Dendritic cell treated with granulocyte-macrophage colony-stimulating factor and Interleukin-4, amounts not matched to agents 40 ng/mL and 50 ng/mL, for 4 days (primary cell): Measurements from ENCODE around the gene TACC2.

ENCODE experiments used
- H3K27ac Mint-ChIP-seq: one replicate; pipeline ENCODE4 v1.8.0; 2022; ENCODE audit warnings: mild to moderate bottlenecking, mixed read lengths
- H3K27me3 Mint-ChIP-seq: one replicate; pipeline ENCODE4 v1.8.0; 2022; ENCODE audit warnings: mild to moderate bottlenecking, mixed read lengths
- H3K36me3 Mint-ChIP-seq: one replicate; pipeline ENCODE4 v1.8.0; 2022; ENCODE audit warnings: low read depth, mixed read lengths
- H3K4me1 Mint-ChIP-seq: one replicate; pipeline ENCODE4 v1.8.0; 2022; ENCODE audit warnings: low read depth, mixed read lengths
- H3K4me3 Mint-ChIP-seq: one replicate; pipeline ENCODE4 v1.8.0; 2022; ENCODE audit warnings: mild to moderate bottlenecking, moderate library complexity, mixed read lengths
- H3K9me3 Mint-ChIP-seq: one replicate; pipeline ENCODE4 v1.8.0; 2022; ENCODE audit warnings: mixed read lengths
- intact Hi-C: fragments of 100-400 bp; cut with micrococcal nuclease; formaldehyde crosslinking; loops from one replicate; pipeline ENCODE4 v1.15.0; 2022

TACC2 gene

DNA sequence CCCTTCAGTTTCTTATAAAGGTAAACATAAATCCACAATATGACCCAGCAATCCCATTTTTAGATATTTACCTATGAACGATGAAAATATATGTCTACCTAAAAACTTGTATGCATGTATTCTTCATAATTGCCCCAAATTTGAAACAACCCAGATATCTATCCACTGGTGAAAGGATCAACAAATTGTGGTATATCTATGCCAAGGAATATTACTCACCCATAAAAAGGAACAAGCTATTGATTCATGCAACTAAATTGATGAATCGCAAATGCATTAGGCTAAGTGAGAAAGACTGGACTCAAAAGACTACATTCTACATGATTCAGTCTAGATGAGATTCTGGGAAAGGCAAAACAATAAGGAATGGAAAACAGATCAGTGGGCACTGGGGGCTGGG lies 156.2 kb downstream of the TACC2 start:
- no peak overlapping the region for H3K27ac Mint-ChIP-seq
- intact Hi-C loops = no loop called here
- H3K9me3 Mint-ChIP-seq = peaks cover 12% of the 10 kb centered on the region
- H3K36me3 Mint-ChIP-seq = no peaks in the 10 kb centered on the region
- no peak overlapping the region for H3K4me3 Mint-ChIP-seq
- H3K27me3 Mint-ChIP-seq = peaks cover 3% of the 10 kb centered on the region
- H3K4me1 Mint-ChIP-seq = peaks cover 22% of the 10 kb centered on the region

DNA sequence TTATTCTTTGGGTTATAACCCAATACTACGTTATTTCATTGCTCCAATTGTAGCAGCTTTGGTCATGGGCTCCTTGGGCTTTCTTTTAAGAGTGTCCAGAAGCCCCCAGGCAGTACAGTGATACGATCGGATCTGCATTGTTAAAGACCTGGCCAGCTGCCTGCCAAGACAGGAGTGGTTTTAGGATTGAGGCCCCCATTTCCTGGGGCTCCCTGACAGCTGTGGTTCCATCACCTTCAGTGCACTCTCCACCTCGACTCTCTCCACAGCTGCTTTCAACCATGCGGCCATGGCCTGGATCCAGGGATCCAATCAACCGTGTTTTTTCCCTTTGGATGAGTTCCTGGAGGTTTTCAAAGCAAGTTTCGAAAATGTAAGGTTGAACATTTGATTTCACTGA lies 158.7 kb downstream of the TACC2 start:
- H3K9me3 Mint-ChIP-seq = peaks cover 12% of the 10 kb centered on the region
- intact Hi-C loops = no loop called here
- no peak overlapping the region for H3K27ac Mint-ChIP-seq
- H3K27me3 Mint-ChIP-seq = peaks cover 3% of the 10 kb centered on the region
- no peak overlapping the region for H3K4me3 Mint-ChIP-seq
- peaks cover 19% of the 10 kb centered on the region for H3K4me1 Mint-ChIP-seq
- no peaks in the 10 kb centered on the region for H3K36me3 Mint-ChIP-seq

DNA sequence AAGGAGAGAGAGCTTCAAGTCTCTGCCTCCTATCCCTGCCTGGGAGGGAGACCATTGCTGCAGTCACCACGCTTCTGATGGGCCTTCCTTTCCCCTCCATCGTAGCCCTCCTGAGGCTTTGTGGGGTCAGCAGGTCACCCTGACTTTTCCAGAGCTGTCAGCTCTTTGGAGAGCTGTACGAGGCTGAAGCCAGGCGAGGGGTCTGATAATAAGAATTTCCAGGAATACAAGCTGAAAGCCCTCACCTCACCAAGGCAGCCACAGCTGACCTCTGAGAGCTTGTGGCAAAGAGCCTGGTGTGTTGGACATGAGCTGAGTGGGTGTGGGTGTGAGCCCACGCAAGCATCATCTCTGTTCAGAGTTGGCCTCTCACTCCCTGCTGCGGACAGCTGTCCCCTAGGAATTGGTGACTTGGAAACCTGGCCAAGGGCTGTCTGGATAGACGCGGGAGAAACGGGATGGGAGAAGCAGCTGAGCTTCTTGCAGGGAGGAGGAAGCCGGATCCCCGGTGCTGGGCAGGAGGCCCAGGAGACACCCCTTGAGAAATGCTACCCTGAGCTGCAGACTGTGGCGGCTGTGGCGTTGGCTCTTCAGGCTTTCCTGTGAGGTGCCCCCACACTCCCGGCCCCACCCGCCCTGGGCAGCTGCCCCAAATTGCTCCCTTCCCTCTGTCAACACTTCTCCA lies 160.1 kb downstream of the TACC2 start:
- Mint-ChIP-seq H3K36me3 (no peaks in the 10 kb centered on the region), H3K9me3 (peaks cover 12% of the 10 kb centered on the region), H3K27ac (no peak overlapping the region), H3K4me3 (no peak overlapping the region), H3K27me3 (peaks cover 3% of the 10 kb centered on the region), H3K4me1 (peaks cover 19% of the 10 kb centered on the region)
- intact Hi-C loops = no loop called here

DNA sequence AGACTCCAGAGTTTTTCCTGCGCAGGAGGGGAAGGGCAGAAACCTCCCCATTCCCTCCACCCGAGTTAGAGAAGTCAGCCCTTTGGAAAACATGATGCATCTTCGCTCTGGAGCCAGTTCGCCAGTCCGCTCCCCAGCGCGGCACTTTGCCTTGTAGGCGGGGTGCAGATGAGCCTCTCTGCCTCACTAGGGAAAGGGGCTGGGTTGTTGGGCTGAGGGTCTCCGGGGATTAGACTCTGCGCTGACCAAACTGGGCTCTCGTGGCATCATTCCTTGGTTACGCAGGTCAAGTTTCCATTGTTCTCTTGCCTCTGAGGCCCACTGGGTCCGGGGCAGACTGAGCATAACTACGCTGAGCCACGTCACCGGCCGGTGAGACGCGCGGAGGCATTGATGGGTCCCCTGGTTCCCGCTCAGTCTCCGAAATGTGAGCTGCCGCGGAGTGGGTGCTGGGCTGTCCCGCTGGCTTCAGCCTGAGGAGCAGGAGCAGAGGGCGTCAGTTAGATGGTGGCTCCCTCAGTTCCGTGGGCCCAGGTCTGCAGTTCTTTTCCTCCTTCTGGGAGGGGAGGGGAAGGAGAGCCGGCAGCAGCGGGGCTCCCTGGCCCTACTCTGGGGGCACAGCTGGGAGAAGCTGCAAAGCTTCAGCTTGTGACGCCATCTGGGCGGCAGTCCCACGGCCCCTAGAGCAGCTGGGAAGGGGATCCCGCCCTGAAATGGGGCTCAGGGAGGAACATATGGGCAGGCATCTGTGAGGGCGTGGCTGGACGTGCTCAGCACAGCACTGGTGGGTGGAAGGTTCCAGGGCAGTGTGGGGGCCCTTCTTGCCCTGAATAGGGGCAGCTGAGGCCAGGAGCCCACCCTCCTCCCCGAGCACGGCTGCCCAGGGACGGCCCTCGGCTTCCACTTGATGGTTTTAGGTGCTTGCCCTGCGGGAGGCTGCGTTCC lies 160.9 kb downstream of the TACC2 start:
- Mint-ChIP-seq H3K36me3 (no peaks in the 10 kb centered on the region), H3K27ac (no peak overlapping the region), H3K4me1 (peaks cover 19% of the 10 kb centered on the region), H3K9me3 (peaks cover 12% of the 10 kb centered on the region), H3K27me3 (peaks cover 3% of the 10 kb centered on the region), H3K4me3 (no peak overlapping the region)
- intact Hi-C loops = no loop called here

DNA sequence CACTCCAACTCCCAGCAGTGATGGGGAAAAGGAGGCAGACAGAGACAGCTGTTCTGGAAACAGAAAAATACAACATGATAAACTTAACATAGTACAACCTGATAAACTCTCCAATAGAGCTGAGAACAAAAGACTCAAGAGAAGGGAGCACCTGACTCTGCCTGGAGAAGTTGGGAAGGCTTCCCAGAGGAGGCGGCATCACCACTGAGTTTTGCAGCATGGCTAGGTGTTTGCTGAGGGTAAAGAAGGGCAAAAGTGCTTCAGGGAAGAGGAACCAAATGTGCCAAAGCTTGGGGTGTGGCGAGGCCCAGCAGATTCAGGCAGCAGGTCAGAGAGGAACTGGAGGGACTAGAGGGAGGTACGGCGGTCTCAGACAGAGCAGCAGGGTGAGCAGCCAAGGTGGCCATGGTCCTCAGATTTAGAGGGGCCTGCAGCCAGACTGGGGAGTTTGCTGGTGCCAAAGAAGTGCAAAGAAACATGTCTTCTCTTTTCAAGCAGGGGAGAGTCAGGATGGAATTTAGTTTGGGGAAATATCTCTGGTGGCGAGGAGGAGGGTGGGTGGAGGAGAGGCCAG lies 162.2 kb downstream of the TACC2 start:
- Mint-ChIP-seq H3K27ac (no peak overlapping the region), H3K27me3 (peaks cover 4% of the 10 kb centered on the region), H3K36me3 (no peaks in the 10 kb centered on the region), H3K9me3 (no peaks in the 10 kb centered on the region), H3K4me1 (peaks cover 19% of the 10 kb centered on the region), H3K4me3 (no peak overlapping the region)
- intact Hi-C loops = no loop called here

DNA sequence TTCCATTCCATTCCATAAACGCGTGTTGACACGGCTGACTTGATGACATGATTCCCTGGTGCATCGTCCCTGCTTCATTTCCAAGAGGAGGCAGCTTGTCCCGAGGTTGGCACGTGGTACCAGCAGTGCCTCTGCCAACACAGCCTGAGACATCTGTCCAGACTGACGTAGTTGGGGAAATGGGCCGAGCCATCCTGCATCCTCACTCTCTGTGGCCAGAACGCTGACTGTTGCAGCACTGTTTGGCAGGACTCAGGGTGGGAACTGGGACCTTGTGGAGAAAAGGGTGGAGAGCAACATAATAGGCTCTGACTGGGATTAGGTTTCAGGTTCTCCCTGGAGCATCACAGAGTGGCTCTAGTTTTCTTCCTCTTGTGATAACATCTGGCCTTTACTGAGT lies 163.6 kb downstream of the TACC2 start:
- Mint-ChIP-seq H3K4me3 (no peak overlapping the region), H3K4me1 (peaks cover 19% of the 10 kb centered on the region), H3K27me3 (peaks cover 15% of the 10 kb centered on the region), H3K9me3 (no peaks in the 10 kb centered on the region), H3K36me3 (no peaks in the 10 kb centered on the region), H3K27ac (no peak overlapping the region)
- intact Hi-C loops = no loop called here

DNA sequence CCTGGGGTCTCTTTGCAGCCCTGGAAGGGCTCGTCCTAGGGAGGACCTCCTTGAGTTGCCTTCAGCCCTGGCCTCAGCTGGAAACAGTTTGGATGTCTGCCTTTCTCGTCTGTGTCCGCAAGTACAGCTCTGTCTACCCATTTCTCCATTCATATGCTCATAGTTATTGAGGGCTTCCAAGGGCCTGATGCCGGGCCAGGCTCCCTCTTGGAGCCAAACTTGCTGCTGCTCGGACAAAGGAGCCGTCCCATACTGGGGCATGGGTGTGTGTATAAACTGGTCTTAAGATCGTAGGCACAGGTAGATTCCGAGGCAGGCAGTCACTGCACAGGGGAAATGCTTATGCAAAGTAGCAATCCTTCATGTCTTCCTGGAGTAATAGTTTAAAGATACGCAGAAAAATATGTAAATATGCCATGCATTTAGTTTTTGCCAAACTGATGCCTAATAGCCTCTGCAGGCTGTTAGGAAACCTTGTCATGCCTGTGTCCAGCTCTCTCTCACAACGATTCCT lies 165.1 kb downstream of the TACC2 start:
- Mint-ChIP-seq H3K27me3 (peaks cover 20% of the 10 kb centered on the region), H3K9me3 (no peaks in the 10 kb centered on the region), H3K27ac (no peak overlapping the region), H3K36me3 (no peaks in the 10 kb centered on the region), H3K4me1 (peaks cover 9% of the 10 kb centered on the region), H3K4me3 (no peak overlapping the region)
- intact Hi-C loops = no loop called here

DNA sequence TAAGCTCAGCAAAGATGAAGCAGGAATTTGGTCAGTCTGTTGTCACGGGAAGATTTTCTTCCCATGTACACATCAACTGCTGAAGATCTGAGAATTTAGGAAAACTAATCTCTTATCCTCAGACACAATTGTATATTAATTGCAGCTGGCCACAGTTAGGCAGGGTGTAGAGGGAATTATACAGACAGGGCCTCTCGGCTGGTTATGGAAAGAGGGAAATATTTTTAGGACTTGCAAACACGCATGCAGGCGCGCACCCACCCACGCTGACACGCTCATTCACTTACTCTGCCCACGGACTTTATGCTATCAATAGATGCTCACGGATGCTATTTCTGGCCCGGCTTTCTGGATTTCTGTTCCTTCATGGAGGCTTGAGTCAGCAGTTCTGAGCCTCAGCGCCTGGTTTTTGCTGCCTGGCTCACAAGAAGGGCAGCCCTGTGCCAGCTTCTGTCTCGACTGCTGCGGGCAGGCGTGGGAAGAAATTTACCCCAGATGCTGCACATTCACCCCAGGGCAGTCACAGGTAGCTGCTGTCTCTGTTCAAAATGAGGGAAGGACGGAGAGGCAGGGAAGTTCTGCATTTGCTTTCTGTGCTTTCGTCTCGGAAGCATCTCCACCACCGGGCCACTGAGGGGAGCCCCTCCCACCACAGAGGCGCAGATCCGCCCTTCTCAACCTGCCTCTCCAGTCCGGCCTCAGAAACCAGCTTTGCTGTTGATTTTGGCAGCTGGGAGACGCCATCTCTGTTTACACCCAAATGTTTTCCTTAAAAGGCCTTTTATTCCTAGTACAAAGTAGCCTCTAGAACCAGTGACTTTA lies 165.8 kb downstream of the TACC2 start:
- intact Hi-C loops = no loop called here
- H3K4me3 Mint-ChIP-seq = no peak overlapping the region
- H3K9me3 Mint-ChIP-seq = no peaks in the 10 kb centered on the region
- peaks cover 20% of the 10 kb centered on the region for H3K27me3 Mint-ChIP-seq
- H3K27ac Mint-ChIP-seq = no peak overlapping the region
- no peaks in the 10 kb centered on the region for H3K36me3 Mint-ChIP-seq
- peaks cover 8% of the 10 kb centered on the region for H3K4me1 Mint-ChIP-seq

DNA sequence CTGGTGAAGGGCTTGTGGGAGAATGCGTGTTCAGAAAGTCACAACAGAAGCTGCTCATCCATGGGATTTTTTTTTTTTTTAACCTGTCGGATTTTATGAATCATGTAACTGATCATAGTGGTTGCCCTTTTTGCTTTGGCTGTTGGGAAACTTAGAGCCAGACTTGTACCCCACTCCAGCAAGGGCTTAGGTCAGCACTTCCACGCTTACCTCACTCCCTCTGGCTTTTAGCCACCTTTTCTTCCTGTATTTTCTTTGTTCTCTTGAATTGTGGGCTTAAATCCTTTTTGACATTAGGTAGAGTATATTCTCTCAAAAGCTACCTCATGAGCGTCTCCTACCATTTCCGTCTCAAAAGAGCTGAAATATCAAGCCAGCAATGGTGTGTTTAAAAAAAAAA lies 168.5 kb downstream of the TACC2 start:
- peaks cover 44% of the 10 kb centered on the region for H3K27me3 Mint-ChIP-seq
- H3K36me3 Mint-ChIP-seq = no peaks in the 10 kb centered on the region
- intact Hi-C loops = no loop called here
- no peaks in the 10 kb centered on the region for H3K4me1 Mint-ChIP-seq
- no peak overlapping the region for H3K27ac Mint-ChIP-seq
- no peak overlapping the region for H3K4me3 Mint-ChIP-seq
- no peaks in the 10 kb centered on the region for H3K9me3 Mint-ChIP-seq

DNA sequence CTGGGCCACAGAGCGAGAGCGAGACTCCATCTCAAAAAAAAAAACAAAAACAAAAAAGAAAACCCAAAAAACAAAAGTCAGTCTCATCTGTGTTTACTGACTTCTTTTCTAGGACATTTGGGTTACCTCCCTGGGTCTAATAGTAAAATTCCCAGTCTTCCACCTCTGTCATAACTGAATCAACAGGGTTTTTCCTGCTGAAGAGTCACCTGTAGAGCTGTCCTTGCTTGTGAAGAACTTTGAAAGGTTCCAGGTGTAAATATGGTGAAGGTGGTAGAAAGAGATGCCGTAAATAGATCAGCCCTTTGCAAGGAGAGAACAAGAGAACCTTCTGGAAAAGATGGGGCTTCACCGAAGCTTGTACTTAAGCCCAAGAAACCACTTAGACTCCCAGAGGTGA lies 169.4 kb downstream of the TACC2 start:
- H3K4me1 Mint-ChIP-seq = no peaks in the 10 kb centered on the region
- H3K9me3 Mint-ChIP-seq = no peaks in the 10 kb centered on the region
- H3K4me3 Mint-ChIP-seq = no peak overlapping the region
- intact Hi-C loops = no loop called here
- H3K27ac Mint-ChIP-seq = no peak overlapping the region
- H3K27me3 Mint-ChIP-seq = peaks cover 53% of the 10 kb centered on the region
- no peaks in the 10 kb centered on the region for H3K36me3 Mint-ChIP-seq

DNA sequence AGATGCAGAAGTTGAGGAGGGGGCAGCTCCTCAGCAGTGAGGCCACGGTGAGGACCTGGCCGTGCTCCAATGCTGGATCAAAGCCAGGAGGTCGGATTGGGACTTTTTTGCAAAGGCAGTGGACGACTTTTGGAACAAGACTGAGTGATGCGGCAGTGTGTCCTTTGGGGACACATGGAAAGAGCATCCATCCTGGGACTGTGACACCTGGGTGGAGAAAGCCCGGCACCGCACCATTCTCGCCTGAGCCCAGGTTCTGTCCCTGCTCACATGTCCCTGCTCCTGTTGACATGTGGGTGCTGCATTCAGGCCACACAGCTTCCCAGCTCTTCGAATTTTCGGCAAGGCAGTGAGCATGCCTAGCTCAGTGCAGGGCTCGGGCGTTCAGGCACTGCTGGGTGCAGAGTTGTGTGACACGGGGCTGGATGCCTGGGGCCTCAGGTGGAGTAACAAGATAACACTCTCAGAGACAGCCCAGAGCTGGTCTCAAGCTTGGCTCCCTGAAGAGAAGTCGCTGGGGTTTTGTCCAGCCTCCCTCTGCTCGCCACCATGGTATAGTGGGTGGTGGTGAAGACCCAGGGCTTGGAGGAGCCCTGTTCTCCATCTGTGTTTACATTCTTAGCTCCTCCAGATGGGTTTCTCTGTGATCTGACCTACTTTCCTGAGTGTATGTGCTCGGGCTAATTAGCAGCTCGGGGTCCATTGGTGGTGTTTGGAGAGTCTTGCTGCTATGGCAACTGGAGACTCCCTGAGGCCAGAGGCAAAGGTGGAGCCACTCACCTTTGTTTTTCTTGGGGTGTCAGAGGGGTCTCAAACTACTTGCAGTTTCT lies 170.4 kb downstream of the TACC2 start:
- Mint-ChIP-seq H3K36me3 (no peaks in the 10 kb centered on the region), H3K4me1 (peaks cover 8% of the 10 kb centered on the region), H3K4me3 (no peak overlapping the region), H3K27ac (no peak overlapping the region), H3K9me3 (no peaks in the 10 kb centered on the region), H3K27me3 (peaks cover 61% of the 10 kb centered on the region)
- intact Hi-C loops = no loop called here

DNA sequence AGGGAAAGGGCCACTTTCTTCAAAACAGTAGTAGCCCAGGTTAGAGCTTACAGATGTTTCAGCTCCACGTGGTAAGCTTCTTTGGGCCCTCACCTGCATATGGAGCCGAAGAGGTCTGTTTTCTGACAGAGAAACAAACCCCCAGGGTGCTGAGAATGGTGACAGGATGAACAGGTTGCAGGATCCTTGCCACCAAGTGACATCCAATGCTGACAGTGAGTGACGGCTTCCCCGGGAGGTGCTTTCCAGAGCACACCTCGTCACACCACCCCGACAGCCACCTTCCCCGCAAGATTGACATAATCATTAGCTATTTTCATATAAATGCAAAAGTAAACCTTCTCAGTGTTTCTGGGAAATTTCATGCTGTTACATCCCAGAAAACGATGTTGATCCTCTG lies 172.8 kb downstream of the TACC2 start:
- Mint-ChIP-seq H3K27me3 (peaks cover 78% of the 10 kb centered on the region), H3K27ac (no peak overlapping the region), H3K9me3 (no peaks in the 10 kb centered on the region), H3K36me3 (no peaks in the 10 kb centered on the region), H3K4me3 (no peak overlapping the region), H3K4me1 (peaks cover 8% of the 10 kb centered on the region)
- intact Hi-C loops = no loop called here

DNA sequence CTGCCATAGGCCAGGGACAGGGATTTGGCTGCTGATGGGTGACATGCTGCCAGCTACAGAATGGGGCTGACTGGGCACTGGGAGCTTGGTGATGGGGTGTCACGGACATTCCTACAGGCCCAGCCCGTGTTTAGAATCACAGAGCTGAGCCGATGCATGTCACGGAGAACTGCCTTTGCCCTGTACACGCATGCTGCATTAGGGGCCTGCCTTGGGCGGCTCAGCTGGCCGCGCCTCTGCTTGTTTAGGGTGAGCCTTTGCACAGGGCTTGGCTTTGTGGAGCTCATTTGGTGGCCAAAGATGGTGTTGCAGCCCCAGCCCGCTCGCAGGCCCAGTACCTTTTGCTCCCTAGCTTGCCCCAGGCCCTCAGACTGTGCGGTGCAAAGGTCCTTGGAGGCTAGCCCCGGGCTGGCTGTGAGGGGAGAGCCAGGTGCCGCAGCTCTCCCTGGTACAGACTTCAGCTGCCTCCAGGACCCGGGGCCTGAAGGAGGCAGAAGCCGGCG lies 173.8 kb downstream of the TACC2 start:
- H3K27me3 Mint-ChIP-seq = peaks cover 78% of the 10 kb centered on the region
- H3K27ac Mint-ChIP-seq = no peak overlapping the region
- no peaks in the 10 kb centered on the region for H3K36me3 Mint-ChIP-seq
- no peaks in the 10 kb centered on the region for H3K9me3 Mint-ChIP-seq
- H3K4me1 Mint-ChIP-seq = peaks cover 8% of the 10 kb centered on the region
- H3K4me3 Mint-ChIP-seq = no peak overlapping the region
- intact Hi-C loops = no loop called here
